NCI-H1436 treated with DMSO at 0.1 percent for 48 hours (cell line): ENCODE data around the gene METTL26.

Experiments used
- DNase-seq: peaks from one replicate; lab custom pipeline; 2025; lab: John Stamatoyannopoulos, UW

The METTL26 gene

GRCh38 chr16:637081-638018 is 1.2 kb upstream of the METTL26 start:
- DNase-seq, result no peak

DNA sequence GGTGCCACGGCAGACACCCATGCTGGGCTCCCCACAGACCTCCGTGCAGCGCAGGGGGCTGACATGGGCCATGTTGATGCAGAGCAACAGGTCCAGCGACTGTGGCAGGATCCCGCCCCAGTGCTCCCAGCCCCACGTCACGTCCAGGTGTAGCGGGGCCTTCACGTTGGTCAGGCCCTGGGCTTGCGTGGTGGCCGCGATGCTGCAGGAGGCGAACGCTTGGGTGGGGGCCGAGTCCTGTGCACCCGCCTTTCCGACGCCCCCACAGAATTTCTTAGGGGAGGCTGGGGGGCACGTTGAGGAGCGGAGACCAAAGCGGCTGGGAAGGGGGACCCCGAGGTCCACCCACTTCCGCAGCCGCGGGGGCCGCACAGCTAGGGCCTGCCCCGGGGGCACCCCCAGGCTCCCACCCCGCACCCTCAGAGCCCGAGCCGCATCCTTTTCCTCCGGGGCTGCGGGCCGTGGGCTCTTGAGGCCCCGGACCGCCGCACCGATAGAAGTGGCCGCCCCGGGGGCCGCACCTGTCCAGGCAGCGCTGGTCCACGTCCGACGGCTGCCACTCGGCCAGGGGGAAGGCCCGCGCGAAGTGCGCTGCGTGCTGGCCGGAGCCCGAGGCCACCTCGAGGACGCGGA is 416 bp downstream of the METTL26 start:
- no peak for DNase-seq

GRCh38 chr16:634996-635395 is 1.1 kb downstream of the METTL26 start:
- DNase-seq, result no peak

GRCh38 chr16:634051-634670 is 1.9 kb downstream of the METTL26 start:
- DNase-seq, result no peak

DNA sequence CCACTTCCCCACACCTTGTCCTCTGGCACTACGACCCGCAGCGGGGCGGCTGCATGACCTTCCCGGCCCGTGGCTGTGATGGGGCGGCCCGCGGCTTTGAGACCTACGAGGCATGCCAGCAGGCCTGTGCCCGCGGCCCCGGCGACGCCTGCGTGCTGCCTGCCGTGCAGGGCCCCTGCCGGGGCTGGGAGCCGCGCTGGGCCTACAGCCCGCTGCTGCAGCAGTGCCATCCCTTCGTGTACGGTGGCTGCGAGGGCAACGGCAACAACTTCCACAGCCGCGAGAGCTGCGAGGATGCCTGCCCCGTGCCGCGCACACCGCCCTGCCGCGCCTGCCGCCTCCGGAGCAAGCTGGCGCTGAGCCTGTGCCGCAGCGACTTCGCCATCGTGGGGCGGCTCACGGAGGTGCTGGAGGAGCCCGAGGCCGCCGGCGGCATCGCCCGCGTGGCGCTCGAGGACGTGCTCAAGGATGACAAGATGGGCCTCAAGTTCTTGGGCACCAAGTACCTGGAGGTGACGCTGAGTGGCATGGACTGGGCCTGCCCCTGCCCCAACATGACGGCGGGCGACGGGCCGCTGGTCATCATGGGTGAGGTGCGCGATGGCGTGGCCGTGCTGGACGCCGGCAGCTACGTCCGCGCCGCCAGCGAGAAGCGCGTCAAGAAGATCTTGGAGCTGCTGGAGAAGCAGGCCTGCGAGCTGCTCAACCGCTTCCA is 2.6 kb downstream of the METTL26 start:
- no peak for DNase-seq

- DNase-seq, result no peak
These were observed 3.4 kb downstream of the METTL26 start for GRCh38 chr16:632486-633335.

DNA sequence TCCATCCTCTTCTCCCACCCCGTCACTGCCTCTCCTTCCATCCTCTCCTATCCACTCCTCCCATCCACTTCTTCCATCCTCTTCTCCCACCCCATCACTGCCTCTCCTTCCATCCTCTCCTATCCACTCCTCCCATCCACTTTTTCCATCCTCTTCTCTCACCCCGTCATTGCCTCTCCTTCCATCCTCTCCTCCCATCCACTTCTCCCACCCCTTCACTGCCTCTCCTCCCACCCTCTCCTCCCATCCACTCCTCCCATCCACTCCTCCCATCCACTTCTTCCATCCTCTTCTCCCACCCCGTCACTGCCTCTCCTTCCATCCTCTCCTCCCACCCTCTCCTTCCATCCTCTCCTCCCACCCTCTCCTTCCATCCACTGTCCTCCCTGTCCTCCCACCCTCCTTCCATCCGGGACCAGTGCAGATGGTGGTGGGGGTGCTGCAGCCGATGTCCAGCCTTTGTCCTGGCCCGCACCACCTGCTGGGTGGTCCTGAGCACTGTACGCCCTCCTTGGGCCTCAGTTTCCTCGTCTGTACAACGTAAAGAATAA is 4.2 kb downstream of the METTL26 start:
- DNase-seq, result no peak

GRCh38 chr16:630815-631405 is 5.2 kb downstream of the METTL26 start, which contains the start of gene WFIKKN1:
WFIKKN1 (plus strand) TSS chr16:630985; CDS start chr16:631254, 269 bp downstream.
- DNase-seq, result no peak

DNA sequence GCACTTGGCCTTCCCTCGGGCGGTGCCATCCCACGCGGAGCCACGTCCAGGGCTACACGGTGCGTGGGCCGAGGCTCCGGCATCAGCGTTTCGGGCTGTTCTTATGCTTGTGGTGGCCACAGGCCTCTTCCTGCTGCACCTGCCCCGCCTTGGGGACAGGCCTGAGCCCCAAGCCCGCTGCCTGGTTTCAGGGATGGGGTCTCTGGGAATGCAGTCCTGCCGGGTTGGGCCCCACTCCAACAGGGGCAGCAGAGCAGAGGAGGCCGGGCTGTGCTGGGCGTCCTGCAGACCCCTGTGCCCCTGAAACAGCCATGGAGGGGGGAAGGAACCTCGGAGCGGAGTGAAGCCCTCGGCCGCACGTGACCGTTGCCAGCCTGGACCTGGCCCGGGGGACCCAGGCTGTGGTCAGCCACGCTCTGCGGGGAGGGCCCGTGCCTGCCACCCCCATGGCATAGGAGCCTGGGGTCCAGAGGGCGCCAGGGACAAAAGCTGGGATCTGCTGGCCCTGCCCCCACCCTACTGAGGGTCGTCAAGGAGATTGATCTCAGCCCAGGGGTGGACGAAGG is 5.8 kb downstream of the METTL26 start:
- DNase-seq, result no peak

- no peak for DNase-seq
These were observed 6.3 kb downstream of the METTL26 start for GRCh38 chr16:629833-630248.

DNA sequence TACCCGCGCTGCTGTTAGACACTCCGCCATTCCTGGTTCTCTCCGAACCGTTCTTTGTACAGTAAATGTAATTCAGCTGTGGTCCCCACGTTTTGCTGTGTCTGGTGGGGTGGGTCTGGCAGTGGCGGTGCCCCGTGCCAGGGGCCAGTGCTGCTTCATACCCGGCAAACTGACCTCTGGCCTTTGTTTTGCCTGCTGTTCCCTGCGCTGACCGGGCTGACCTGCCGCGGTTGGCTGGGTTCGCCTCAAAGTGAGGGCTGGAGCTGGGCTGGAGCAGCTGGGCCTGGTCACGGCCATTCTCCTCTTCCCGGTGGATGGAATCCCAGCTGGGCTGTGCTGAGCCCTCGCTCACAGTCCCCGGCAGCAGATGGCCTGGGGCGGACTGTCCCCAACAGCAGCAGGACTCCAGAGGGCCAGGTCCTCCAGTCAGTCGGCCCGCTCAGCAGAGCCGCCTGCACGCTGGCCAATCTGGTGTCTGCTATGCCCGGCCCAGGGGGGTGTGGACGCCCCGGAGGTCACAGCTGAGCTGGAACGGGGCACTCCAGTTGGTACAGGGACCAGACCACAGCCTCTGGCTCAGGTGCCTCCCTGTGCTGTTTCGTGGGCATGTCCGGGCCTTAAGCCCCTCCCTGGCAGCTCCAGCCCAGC is 6.8 kb downstream of the METTL26 start:
- DNase-seq, result no peak

DNA sequence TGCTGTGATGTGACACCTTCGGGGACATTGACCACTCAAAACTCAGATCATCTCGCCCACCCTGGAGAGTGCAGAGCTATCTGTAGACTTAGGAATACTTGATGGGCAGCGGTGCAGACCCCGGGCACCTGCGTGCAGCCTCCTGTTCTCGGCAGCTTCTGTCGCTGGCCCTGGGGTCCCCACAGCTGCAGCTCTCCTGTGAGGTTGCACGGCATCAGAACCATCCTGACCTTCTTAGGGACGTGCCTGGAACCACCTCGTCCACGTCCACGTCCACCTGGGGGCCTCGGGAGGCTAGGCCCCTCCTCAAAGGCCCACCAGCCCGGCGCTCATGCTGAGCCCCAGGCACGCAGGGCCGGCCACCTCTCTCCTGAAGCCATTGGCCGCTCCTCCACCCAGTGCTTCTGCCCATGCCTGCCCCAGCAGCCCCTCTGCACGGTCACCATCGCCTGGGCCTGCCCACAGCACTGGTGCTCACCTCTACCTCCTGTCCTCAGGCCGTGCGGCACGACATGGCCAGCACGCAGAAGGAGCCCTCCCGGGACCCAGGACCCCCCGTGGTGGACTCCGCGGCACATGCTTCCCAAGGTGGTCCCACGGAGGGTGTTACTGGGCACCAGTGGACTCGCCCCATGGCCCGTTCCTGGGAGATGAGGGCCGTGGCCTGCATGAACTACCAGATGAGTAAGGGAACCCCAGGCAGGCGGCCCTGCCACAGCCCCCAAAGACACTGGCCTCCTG is 7.6 kb downstream of the METTL26 start:
- DNase-seq, result no peak

GRCh38 chr16:627454-628239 is 8.5 kb downstream of the METTL26 start:
- no peak for DNase-seq

GRCh38 chr16:626787-627453 is 9.2 kb downstream of the METTL26 start:
- DNase-seq, result no peak

DNA sequence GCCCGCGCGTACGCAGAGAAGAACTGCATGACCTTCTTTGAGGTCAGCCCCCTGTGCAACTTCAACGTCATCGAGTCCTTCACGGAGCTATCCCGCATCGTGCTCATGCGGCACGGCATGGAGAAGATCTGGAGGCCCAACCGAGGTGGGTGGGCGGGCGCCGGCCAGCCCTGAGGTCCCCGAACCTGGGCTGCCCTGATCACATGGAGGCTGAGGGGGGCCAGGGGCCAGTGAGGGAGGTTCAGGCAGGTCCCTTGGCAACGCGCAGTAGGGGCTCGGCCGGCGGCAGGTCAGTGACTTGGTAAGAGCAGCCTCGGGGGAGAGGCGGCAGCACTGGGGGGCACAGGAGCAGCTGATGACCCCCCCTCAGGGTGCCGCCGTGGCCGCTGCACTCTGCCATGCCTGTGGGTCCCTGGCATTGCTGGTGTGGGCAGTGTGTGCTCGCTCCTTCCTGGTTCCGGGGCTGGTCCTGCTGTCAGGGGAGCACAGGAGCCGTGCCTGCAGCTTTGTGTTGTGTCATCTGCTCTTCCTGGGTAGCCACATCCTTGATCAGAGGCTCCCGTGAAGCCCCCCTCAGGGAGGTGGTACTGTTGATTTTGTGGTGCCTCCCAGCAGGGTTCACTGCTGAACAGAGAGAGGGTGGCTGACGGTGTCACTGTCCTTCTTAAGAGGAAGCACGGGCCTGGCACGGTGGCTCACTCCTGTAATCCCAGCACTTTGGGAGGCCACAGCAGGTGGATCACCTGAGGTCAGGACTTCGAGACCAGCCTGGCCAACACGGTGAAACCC is 9.9 kb downstream of the METTL26 start:
- DNase-seq, result no peak

- DNase-seq, result no peak
These were observed 10.8 kb downstream of the METTL26 start for GRCh38 chr16:625117-625976.
